Measurements from ENCODE around the gene LY6G6D.

Gene LY6G6D

GRCh38 chr6:31683591-31683990, 31.6 kb upstream of the LY6G6D start:
- peaks cover 30% of the 10 kb centered on the region for H3K36me3 ChIP-seq (ENCODE audit: insufficient read depth, low read length)
- TF ChIP-seq EZH2 (IDR thresholded peaks at IDR 0.05; ENCODE audit: borderline replicate concordance, low read length) (no peak), CTCF (IDR thresholded peaks at IDR 0.05; ENCODE audit: low read length) (no peak)

GRCh38 chr6:31686483-31686882, 28.7 kb upstream of the LY6G6D start:
- peaks cover 9% of the 10 kb centered on the region for H3K4me1 ChIP-seq (ENCODE audit: insufficient read depth, low read length, severe bottlenecking)
- no peak overlapping the region for H3K4me3 ChIP-seq (ENCODE audit: low read depth, low read length, poor library complexity, severe bottlenecking)
- TF ChIP-seq CTCF (IDR thresholded peaks at IDR 0.05; ENCODE audit: low read length) (no peak), EZH2 (IDR thresholded peaks at IDR 0.05; ENCODE audit: borderline replicate concordance, low read length) (no peak)

More at GRCh38 chr6:31683591-31683990, 31.6 kb upstream of the LY6G6D start:
- no peaks in the 10 kb centered on the region for H3K9me3 ChIP-seq (ENCODE audit: low read length)
- H3K4me3 ChIP-seq (ENCODE audit: low read depth, low read length, poor library complexity, severe bottlenecking): no peak overlapping the region
- peaks cover 12% of the 10 kb centered on the region for H3K4me1 ChIP-seq (ENCODE audit: insufficient read depth, low read length, severe bottlenecking)
- H3K9me2 ChIP-seq (ENCODE audit: low read depth, low read length): no peaks in the 10 kb centered on the region
- H4K20me1 ChIP-seq (ENCODE audit: insufficient read depth, low read length): no peaks in the 10 kb centered on the region
- H3K27ac ChIP-seq (ENCODE audit: low read depth, low read length, poor library complexity, severe bottlenecking): no peak overlapping the region
- no peak overlapping the region for H3K4me2 ChIP-seq (ENCODE audit: low read length)
- no peak overlapping the region for H3K9ac ChIP-seq (ENCODE audit: low read length)
- no peaks in the 10 kb centered on the region for H3K27me3 ChIP-seq (ENCODE audit: insufficient read depth, low read length)
- no peak overlapping the region for H2AFZ ChIP-seq (ENCODE audit: low read length)
- no peaks in the 10 kb centered on the region for H3K79me2 ChIP-seq (ENCODE audit: insufficient read depth, low read length)
- no peaks in the 10 kb centered on the region for H3F3A ChIP-seq (ENCODE audit: insufficient read depth, low read length)

GRCh38 chr6:31687321-31687720, 27.8 kb upstream of the LY6G6D start:
- Histone ChIP-seq H3K4me3 (ENCODE audit: low read depth, low read length, poor library complexity, severe bottlenecking) (no peak overlapping the region), H3K9me2 (ENCODE audit: low read depth, low read length) (no peaks in the 10 kb centered on the region), H2AFZ (ENCODE audit: low read length) (no peak overlapping the region), H3K27ac (ENCODE audit: low read depth, low read length, poor library complexity, severe bottlenecking) (no peak overlapping the region), H4K20me1 (ENCODE audit: insufficient read depth, low read length) (no peaks in the 10 kb centered on the region), H3K4me2 (ENCODE audit: low read length) (no peak overlapping the region), H3K79me2 (ENCODE audit: insufficient read depth, low read length) (no peaks in the 10 kb centered on the region), H3K9ac (ENCODE audit: low read length) (no peak overlapping the region), H3K36me3 (ENCODE audit: insufficient read depth, low read length) (peaks cover 49% of the 10 kb centered on the region), H3K9me3 (ENCODE audit: low read length) (no peaks in the 10 kb centered on the region), H3K4me1 (ENCODE audit: insufficient read depth, low read length, severe bottlenecking) (peaks cover 8% of the 10 kb centered on the region), H3K27me3 (ENCODE audit: insufficient read depth, low read length) (no peaks in the 10 kb centered on the region), H3F3A (ENCODE audit: insufficient read depth, low read length) (no peaks in the 10 kb centered on the region)
- TF ChIP-seq CTCF (IDR thresholded peaks at IDR 0.05; ENCODE audit: low read length) (no peak), EZH2 (IDR thresholded peaks at IDR 0.05; ENCODE audit: borderline replicate concordance, low read length) (no peak)

More at GRCh38 chr6:31686483-31686882, 28.7 kb upstream of the LY6G6D start:
- H2AFZ ChIP-seq (ENCODE audit: low read length): no peak overlapping the region
- H3K36me3 ChIP-seq (ENCODE audit: insufficient read depth, low read length): peaks cover 46% of the 10 kb centered on the region
- H3K9me3 ChIP-seq (ENCODE audit: low read length): no peaks in the 10 kb centered on the region
- H3F3A ChIP-seq (ENCODE audit: insufficient read depth, low read length): no peaks in the 10 kb centered on the region
- no peak overlapping the region for H3K27ac ChIP-seq (ENCODE audit: low read depth, low read length, poor library complexity, severe bottlenecking)
- H3K9me2 ChIP-seq (ENCODE audit: low read depth, low read length): no peaks in the 10 kb centered on the region
- no peaks in the 10 kb centered on the region for H3K27me3 ChIP-seq (ENCODE audit: insufficient read depth, low read length)
- no peak overlapping the region for H3K4me2 ChIP-seq (ENCODE audit: low read length)
- H4K20me1 ChIP-seq (ENCODE audit: insufficient read depth, low read length): no peaks in the 10 kb centered on the region
- H3K79me2 ChIP-seq (ENCODE audit: insufficient read depth, low read length): no peaks in the 10 kb centered on the region
- H3K9ac ChIP-seq (ENCODE audit: low read length): no peak overlapping the region

Data from OCI-LY1 (cell line).